ENCODE measurements around the gene NUCB1.

Gene NUCB1

DNA sequence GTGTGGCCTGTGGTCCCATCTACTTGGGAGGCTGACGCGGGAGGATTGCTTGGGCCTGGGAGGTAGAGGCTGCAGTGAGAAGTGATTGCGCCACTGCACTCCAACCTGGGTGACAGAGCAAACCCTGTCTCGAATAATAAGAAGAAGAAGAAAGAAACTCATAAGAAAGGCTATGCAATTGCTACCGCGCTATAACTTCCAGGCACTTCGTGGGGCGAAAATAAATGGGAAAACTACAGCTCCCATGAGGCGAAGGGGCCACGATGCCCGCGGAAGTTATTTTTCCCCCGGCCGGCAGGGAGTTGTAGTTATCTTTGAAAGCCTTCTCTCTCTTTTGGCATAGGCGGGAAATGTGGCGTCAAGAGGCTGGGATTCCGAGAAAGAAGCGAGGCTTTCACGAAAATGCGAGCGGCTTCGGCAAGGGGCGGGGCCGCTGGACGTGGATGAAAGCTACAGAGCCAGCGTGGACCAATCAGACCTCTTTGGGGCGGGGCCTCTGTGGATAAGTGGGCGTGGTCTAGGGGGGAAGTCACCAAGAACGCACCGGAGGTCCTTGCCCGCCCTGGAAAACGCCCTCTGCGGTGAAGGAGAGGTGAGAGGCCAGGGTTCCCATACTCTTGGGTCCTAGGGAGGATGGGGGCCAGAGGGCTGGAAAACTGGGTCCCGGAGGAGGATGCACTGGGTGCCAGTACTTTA is at the start of gene NUCB1:
TSS of gene NUCB1 (plus strand) at position 532 of the 696 bp plus-strand sequence. CDS start 485 bp downstream, outside the sequence.
- Histone ChIP-seq H3K9me3 (no peaks in the 10 kb centered on the region), H3K36me3 (replicated peaks) (peaks cover 6% of the 10 kb centered on the region), H3K4me3 (peak within 1 kb of the TSS; percentile 47), H3K4me1 (peaks cover 15% of the 10 kb centered on the region), H3K27me3 (ENCODE audit: low read depth) (no peaks in the 10 kb centered on the region)
- peak; percentile 96 to 100 for DNase-seq (ENCODE audit: low spot score in 2 of 2)
- in situ Hi-C loops (cut with MboI; ENCODE audit: low sequenced_read_pairs), result no loop called here

DNA sequence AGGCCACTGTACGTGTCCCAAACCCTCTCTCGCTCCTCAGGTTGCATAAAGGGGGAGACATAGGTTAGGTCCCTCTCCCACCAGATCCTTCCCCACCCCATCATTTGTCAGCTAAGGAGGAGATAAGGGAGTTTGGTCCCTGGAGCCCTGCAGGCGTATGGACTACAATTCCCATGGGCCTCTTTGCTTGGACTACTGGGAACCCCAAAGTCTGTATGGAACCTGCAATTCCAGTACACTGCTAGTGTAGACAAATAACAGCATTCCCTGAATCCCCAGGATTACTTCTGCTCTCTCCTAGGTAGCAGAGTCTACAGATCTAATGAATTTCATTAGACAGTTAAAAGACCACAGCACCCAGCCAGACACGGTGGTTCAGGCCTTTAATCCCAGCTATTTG is 47.8 kb upstream of the NUCB1 start:
- Histone ChIP-seq H3K36me3 (replicated peaks) (no peaks in the 10 kb centered on the region), H3K9me3 (no peaks in the 10 kb centered on the region), H3K4me1 (no peaks in the 10 kb centered on the region), H3K27me3 (ENCODE audit: low read depth) (no peaks in the 10 kb centered on the region), H3K4me3 (no peak overlapping the region)
- DNase-seq (ENCODE audit: low spot score in 2 of 2), result no peak
- in situ Hi-C loops (cut with MboI; ENCODE audit: low sequenced_read_pairs), result no loop called here

GRCh38 chr19:48853483-48853882 is 46.6 kb upstream of the NUCB1 start:
- H3K9me3 ChIP-seq, result no peaks in the 10 kb centered on the region
- in situ Hi-C loops (cut with MboI; ENCODE audit: low sequenced_read_pairs), result no loop called here
- H3K4me3 ChIP-seq, result no peak overlapping the region
- no peaks in the 10 kb centered on the region for H3K36me3 ChIP-seq (replicated peaks)
- no peaks in the 10 kb centered on the region; the same call in 1 of the 2 replicates for H3K4me1 ChIP-seq
- DNase-seq (ENCODE audit: low spot score in 2 of 2), result no peak
- H3K27me3 ChIP-seq (ENCODE audit: low read depth), result no peaks in the 10 kb centered on the region

DNA sequence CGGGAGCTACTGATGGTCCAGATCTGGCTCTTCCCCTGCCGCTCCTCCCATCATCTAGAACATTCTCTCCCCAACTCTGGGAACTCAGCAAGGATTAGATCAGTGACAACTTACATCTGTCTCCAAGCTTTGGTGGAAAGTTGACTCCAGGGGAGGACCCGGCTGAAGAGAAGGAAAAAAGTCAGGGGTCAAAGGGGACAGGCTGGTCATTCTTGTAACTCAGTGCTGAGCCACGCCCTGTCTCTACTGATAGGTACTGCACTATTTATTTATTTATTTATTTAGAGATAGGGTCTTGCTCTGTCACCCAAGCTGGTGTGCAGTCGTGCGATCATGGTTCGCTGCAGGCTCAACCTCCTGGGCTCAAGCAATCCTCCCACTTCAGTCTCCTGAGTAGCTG is 46.0 kb upstream of the NUCB1 start:
- H3K4me3 ChIP-seq, result no peak overlapping the region
- in situ Hi-C loops (cut with MboI; ENCODE audit: low sequenced_read_pairs), result no loop called here
- no peaks in the 10 kb centered on the region for H3K27me3 ChIP-seq (ENCODE audit: low read depth)
- no peaks in the 10 kb centered on the region for H3K36me3 ChIP-seq (replicated peaks)
- H3K4me1 ChIP-seq, result no peaks in the 10 kb centered on the region; the same call in 1 of the 2 replicates
- DNase-seq (ENCODE audit: low spot score in 2 of 2), result no peak
- no peaks in the 10 kb centered on the region for H3K9me3 ChIP-seq

- no peak for DNase-seq (ENCODE audit: low spot score in 2 of 2)
- in situ Hi-C loops (cut with MboI; ENCODE audit: low sequenced_read_pairs), result no loop called here
- H3K36me3 ChIP-seq (replicated peaks), result no peaks in the 10 kb centered on the region
Observed at GRCh38 chr19:48856921-48857320, 43.2 kb upstream of the NUCB1 start.

DNA sequence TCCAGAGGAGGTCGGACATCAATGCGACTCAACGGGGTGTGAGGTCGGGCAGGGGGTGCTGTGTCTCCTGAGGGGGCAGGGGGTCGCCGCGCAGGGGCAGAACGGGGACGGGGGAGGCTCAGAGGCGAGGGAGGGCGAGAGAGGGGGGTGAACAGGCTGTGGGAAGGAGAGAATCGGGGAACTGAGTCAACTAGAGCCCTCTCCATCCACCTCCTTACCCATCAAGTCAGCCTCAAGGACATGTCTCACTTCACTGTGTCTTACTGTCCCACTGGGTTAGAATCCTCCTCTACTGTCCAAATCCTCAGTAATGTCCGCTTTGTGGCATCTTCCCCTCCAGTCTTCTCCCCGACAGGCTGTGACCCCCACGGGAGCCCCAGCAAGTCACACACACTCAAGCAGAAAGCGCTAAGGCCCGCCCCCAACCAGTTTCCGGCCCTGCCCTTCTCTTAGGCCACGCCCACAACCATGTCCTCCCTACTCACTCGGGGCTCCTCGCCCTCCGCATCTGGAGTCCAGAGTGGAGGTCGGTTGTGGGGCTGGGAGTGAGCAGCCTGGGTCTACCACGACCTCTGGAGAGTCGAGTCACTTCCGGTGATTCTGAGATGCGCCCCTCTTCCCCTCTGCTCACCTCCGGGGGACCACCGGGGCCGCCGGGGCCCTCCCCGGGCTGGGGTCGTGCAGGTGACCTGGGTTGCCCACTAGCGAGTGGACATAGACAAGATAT is 41.0 kb upstream of the NUCB1 start:
- Histone ChIP-seq H3K4me1 (no peaks in the 10 kb centered on the region; the same call in 1 of the 2 replicates), H3K4me3 (peak overlapping the region; percentile 35), H3K9me3 (no peaks in the 10 kb centered on the region), H3K27me3 (ENCODE audit: low read depth) (no peaks in the 10 kb centered on the region), H3K36me3 (replicated peaks) (no peaks in the 10 kb centered on the region)
- in situ Hi-C loops (cut with MboI; ENCODE audit: low sequenced_read_pairs), result no loop called here
- DNase-seq (ENCODE audit: low spot score in 2 of 2), result peak; percentile 53 to 89

More at GRCh38 chr19:48856921-48857320, 43.2 kb upstream of the NUCB1 start:
- H3K27me3 ChIP-seq (ENCODE audit: low read depth), result no peaks in the 10 kb centered on the region
- H3K4me3 ChIP-seq, result no peak overlapping the region
- no peaks in the 10 kb centered on the region; the same call in 1 of the 2 replicates for H3K4me1 ChIP-seq
- H3K9me3 ChIP-seq, result no peaks in the 10 kb centered on the region

GRCh38 chr19:48859711-48860572 is 40.2 kb upstream of the NUCB1 start:
- H3K36me3 ChIP-seq (replicated peaks), result no peaks in the 10 kb centered on the region
- no peaks in the 10 kb centered on the region for H3K9me3 ChIP-seq
- in situ Hi-C loops (cut with MboI; ENCODE audit: low sequenced_read_pairs), result no loop called here
- no peaks in the 10 kb centered on the region; the same call in 1 of the 2 replicates for H3K4me1 ChIP-seq
- peak overlapping the region; percentile 35 for H3K4me3 ChIP-seq
- H3K27me3 ChIP-seq (ENCODE audit: low read depth), result no peaks in the 10 kb centered on the region
- DNase-seq (ENCODE audit: low spot score in 2 of 2), result peak in 1 of 2 experiments; percentile 72

DNA sequence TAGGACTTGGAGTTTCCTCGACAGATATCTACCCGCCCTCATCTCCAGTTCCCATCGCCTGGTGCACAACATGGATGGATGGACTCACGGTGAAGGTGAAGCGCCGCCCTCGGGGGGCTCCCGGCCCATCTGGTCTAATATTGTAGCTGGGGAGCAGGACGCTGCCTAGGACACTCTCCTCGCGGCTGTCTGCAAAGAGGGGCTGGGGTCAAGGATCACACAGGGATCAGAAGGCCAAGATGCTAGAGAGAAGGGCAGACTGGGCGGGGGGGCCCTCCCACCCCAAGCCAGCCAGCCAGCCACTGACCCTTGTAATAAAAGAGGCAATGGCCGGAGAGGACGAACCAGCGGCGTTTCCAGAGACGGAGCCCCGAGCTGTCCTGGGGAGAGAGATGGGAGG is 38.8 kb upstream of the NUCB1 start:
- DNase-seq (ENCODE audit: low spot score in 2 of 2), result no peak
- in situ Hi-C loops (cut with MboI; ENCODE audit: low sequenced_read_pairs), result no loop called here
- H3K27me3 ChIP-seq (ENCODE audit: low read depth), result no peaks in the 10 kb centered on the region
- no peaks in the 10 kb centered on the region for H3K36me3 ChIP-seq (replicated peaks)
- no peak overlapping the region for H3K4me3 ChIP-seq
- H3K9me3 ChIP-seq, result no peaks in the 10 kb centered on the region
- no peaks in the 10 kb centered on the region; the same call in 1 of the 2 replicates for H3K4me1 ChIP-seq

DNA sequence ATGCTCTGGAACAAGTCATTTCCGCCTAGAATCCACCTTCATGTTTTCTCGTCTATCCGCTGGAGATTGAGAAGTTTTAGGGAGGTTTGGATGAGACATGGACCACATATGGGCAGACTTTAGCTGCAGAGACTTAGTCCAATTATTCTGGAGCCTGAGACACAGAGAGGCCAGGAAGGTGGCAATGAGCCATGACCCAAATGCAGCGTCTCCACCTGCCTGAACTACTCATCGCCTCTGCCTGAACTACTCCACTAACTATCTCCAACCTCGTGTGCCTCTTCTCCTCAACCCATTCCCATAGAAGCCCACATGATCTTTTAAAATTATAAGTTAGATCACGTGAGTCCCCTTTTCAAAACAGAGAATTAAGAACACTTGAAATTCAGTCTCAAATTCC is 37.3 kb upstream of the NUCB1 start:
- in situ Hi-C loops (cut with MboI; ENCODE audit: low sequenced_read_pairs), result no loop called here
- Histone ChIP-seq H3K4me3 (no peak overlapping the region), H3K9me3 (no peaks in the 10 kb centered on the region), H3K4me1 (peaks cover 3% of the 10 kb centered on the region), H3K27me3 (ENCODE audit: low read depth) (no peaks in the 10 kb centered on the region), H3K36me3 (replicated peaks) (no peaks in the 10 kb centered on the region)
- no peak for DNase-seq (ENCODE audit: low spot score in 2 of 2)

DNA sequence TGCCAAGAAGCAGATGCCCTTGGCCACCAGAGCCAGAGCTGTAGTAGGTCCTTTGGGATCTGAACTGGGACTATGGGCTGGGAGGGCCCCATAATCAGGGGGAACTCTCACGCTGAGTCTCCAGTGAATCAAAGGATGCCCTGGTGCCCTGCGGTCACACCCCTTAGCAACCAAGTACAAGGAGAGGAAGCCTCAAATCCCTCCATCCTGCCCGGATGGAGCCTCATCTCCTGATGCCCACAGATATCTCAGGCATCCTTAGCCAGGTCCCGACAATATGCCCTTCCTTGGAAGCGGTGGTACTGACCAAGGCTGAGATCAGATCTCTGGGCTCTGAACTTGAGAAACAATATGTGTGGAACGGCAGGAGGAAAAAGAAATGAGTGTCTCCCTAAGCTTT is 33.4 kb upstream of the NUCB1 start:
- H3K27me3 ChIP-seq (ENCODE audit: low read depth), result no peaks in the 10 kb centered on the region
- in situ Hi-C loops (cut with MboI; ENCODE audit: low sequenced_read_pairs), result no loop called here

GRCh38 chr19:48867123-48867745 is 32.9 kb upstream of the NUCB1 start:
- in situ Hi-C loops (cut with MboI; ENCODE audit: low sequenced_read_pairs), result no loop called here
- Histone ChIP-seq H3K9me3 (no peaks in the 10 kb centered on the region), H3K4me3 (no peak overlapping the region), H3K27me3 (ENCODE audit: low read depth) (no peaks in the 10 kb centered on the region), H3K4me1 (peaks cover 12% of the 10 kb centered on the region), H3K36me3 (replicated peaks) (no peaks in the 10 kb centered on the region; the same call in 1 of the 2 replicates)
- peak in 1 of 2 experiments; percentile 41 for DNase-seq (ENCODE audit: low spot score in 2 of 2)

More for the DNA sequence above, 33.4 kb upstream of the NUCB1 start:
- peaks cover 10% of the 10 kb centered on the region for H3K4me1 ChIP-seq
- no peak for DNase-seq (ENCODE audit: low spot score in 2 of 2)
- no peaks in the 10 kb centered on the region for H3K36me3 ChIP-seq (replicated peaks)
- H3K4me3 ChIP-seq, result no peak overlapping the region
- H3K9me3 ChIP-seq, result no peaks in the 10 kb centered on the region

DNA sequence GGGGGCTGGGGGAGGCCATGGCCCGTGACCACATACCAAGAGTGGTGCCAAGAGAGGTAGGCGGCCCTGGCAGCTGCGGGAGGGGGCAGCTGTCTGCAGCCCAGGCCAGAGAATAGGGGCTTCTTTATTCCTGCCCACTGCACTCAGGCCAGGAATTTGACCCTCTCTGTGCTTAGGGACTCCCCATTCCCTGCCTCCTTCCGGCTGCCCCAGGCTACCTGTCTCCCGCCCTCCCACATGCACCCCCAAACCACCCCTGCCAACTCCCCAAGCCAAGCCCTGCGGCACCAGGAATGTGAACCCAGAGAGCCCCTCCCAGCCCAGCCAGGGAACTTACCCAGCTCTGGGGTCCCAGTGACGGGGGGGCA is 32.4 kb upstream of the NUCB1 start:
- no peak for DNase-seq (ENCODE audit: low spot score in 2 of 2)
- H3K36me3 ChIP-seq (replicated peaks), result peaks cover 3% of the 10 kb centered on the region; the same call in 1 of the 2 replicates
- H3K9me3 ChIP-seq, result no peaks in the 10 kb centered on the region
- no peak overlapping the region for H3K4me3 ChIP-seq
- in situ Hi-C loops (cut with MboI; ENCODE audit: low sequenced_read_pairs), result no loop called here
- peaks cover 12% of the 10 kb centered on the region for H3K4me1 ChIP-seq
- no peaks in the 10 kb centered on the region for H3K27me3 ChIP-seq (ENCODE audit: low read depth)
